CD4-positive, alpha-beta memory T cell (primary cell): ENCODE results near the gene NUF2. TPM values are rescaled to one million over a fixed set of nuclear protein-coding genes. Genes with fewer than 3 reads are reported as not detected.
"Not testable (repeated sequence)": the region's sequence is repeated elsewhere in the genome, so short reads cannot be mapped to it uniquely, and the experiment has no call there.

Experiments
- CTCF ChIA-PET: fragments of 350-600 bp; sonication (Branson Sonifier 250); formaldehyde crosslinking; loops from one replicate; lab custom pipeline; 2021; ENCODE audit warnings: inconsistent platforms; ENCODE audit not compliant: partially characterized antibody; lab: Charles Lee
- POLR2A ChIA-PET: fragments of 350-600 bp; sonication (Branson Sonifier 250); formaldehyde crosslinking; loops from one replicate; lab custom pipeline; 2021; ENCODE audit not compliant: partially characterized antibody; lab: Charles Lee
- DNase-seq, 5 donors: peaks; one replicate each; pipeline versions ENCODE4 v3.0.0 to v3.0.0-alpha.2; 2020 to 2022; ENCODE audit warnings: mixed read lengths in 1 of 5
- H3K27ac ChIP-seq: one replicate; pipeline ENCODE4 v1.7.0; 2013; ENCODE audit warnings: low read depth, low read length
- H3K27me3 ChIP-seq: 2 replicates; pipeline ENCODE4 v1.7.0; 2013; ENCODE audit warnings: mild to moderate bottlenecking, low read length, moderate library complexity; ENCODE audit not compliant: insufficient read depth
- H3K36me3 ChIP-seq: 2 replicates; pipeline ENCODE4 v1.7.0; 2013; ENCODE audit warnings: mild to moderate bottlenecking, low read length, moderate library complexity; ENCODE audit not compliant: insufficient read depth
- H3K4me1 ChIP-seq: 2 replicates; pipeline ENCODE4 v1.7.0; 2013; ENCODE audit warnings: mild to moderate bottlenecking, low read length, moderate library complexity; ENCODE audit not compliant: insufficient read depth
- H3K4me3 ChIP-seq, 2 donors: one replicate each; pipeline ENCODE4 v1.7.0; 2013; ENCODE audit warnings: low read length in 2 of 2, mild to moderate bottlenecking in 1 of 2
- H3K9me3 ChIP-seq, 2 donors: one replicate each; pipeline ENCODE4 v1.7.0; 2013; ENCODE audit warnings: low read length in 2 of 2, control low read depth in 1 of 2; ENCODE audit not compliant: control insufficient read depth in 1 of 2
- H3K27ac Mint-ChIP-seq, 7 donors: one replicate each; pipeline ENCODE4 v1.8.0; 2020 to 2021; ENCODE audit warnings: mixed read lengths in 7 of 7, mild to moderate bottlenecking in 6 of 7, inconsistent platforms in 3 of 7, moderate library complexity in 3 of 7
- H3K27me3 Mint-ChIP-seq, 2 donors: one replicate each; pipeline ENCODE4 v1.8.0; 2020 to 2021; ENCODE audit warnings: mixed read lengths in 2 of 2
- H3K36me3 Mint-ChIP-seq, 2 donors: one replicate each; pipeline ENCODE4 v1.8.0; 2020 to 2021; ENCODE audit warnings: mixed read lengths in 2 of 2, inconsistent platforms in 1 of 2, mild to moderate bottlenecking in 1 of 2
- H3K4me1 Mint-ChIP-seq, 4 donors: one replicate each; pipeline ENCODE4 v1.8.0; 2020 to 2021; ENCODE audit warnings: mixed read lengths in 4 of 4, mild to moderate bottlenecking in 1 of 4
- H3K4me3 Mint-ChIP-seq, 8 donors: one replicate each; pipeline ENCODE4 v1.8.0; 2020 to 2021; ENCODE audit warnings: mixed read lengths in 8 of 8, mild to moderate bottlenecking in 7 of 8, moderate library complexity in 6 of 8, inconsistent platforms in 3 of 8
- H3K9me3 Mint-ChIP-seq, 8 donors: one replicate each; pipeline ENCODE4 v1.8.0; 2020 to 2021; ENCODE audit warnings: mixed read lengths in 8 of 8, mild to moderate bottlenecking in 5 of 8, inconsistent platforms in 3 of 8, moderate library complexity in 1 of 8
- intact Hi-C: fragments of 100-400 bp; cut with micrococcal nuclease; formaldehyde crosslinking; loops from one replicate; pipeline ENCODE4 v1.15.1; 2023
- polyA plus RNA-seq, 2 donors: library from polyadenylated mRNA; unstranded; fragments of 300-500 nt; fragmentation: Illumina TruSeq; gene quantifications; one replicate each; pipeline ENCODE4 v1.2.3, GENCODE V29; 2021
- total RNA-seq, 2 experiments: library from RNA; stranded (reverse); gene quantifications; one replicate each; pipeline ENCODE4 v1.2.3, GENCODE V29; 2021

Gene NUF2
- total and polyA plus RNA-seq, 4 experiments from 2014 or later = 0.67 to 1.8 (median 1.4) TPM

GRCh38 chr1:163358172-163358571, 36.4 kb downstream of the NUF2 start:
- intact Hi-C loops, H3K4me3 Mint-ChIP-seq, H3K9me3 Mint-ChIP-seq, H3K4me1 ChIP-seq, H3K36me3 ChIP-seq, H3K27me3 ChIP-seq, DNase-seq, H3K4me3 ChIP-seq, POLR2A ChIA-PET, H3K27ac ChIP-seq, H3K36me3 Mint-ChIP-seq, H3K27ac Mint-ChIP-seq, H3K27me3 Mint-ChIP-seq, H3K9me3 ChIP-seq: not testable (repeated sequence)
- peaks cover 5 to 10% (median 6%) of the 10 kb centered on the region in 4 donors for H3K4me1 Mint-ChIP-seq
- CTCF ChIA-PET = interaction anchor here (0.9 to 1.5 kb wide), 3 partner anchors 11 to 43 kb away, joined by 3 to 4 read pairs (median 4); no protein-coding TSS in a partner anchor

DNA sequence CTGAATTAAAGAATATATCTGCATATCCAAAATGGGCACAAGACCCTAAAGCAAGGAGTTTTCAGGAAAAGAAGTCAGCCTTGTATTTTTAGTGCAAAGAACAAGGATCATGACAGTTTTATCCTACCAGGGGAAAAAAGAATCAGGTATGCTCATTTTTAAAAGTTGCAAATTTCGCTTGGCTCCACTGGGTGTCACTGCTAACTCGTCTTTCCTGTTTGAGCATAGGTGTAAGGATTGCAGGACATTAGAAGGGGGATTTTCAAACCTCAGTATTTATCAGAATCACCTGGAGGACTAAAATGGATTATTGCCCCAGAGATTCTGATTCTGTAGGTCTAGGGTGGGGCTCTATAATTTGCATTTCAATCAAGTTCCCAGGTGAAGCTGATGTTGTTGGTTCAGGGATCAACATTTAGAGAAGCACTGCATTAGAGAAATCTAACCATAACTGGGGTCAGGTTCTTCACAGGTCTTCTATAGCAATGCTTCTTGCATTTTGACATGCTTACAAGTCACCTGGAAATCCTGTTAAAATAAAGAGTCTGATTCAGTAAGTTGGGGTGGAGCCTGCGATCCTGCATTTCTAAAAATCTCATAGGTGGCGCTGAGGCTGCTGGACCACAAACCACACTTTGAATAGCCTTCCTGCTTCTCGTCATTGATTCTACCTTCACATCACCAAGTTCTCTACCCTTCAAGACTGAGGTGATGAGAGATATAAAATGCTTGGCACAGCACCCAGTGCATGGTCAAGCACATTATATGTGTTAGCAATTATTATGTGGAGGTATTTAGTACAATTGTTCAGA, 39.6 kb downstream of the NUF2 start:
- Histone ChIP-seq H3K27ac (no peak overlapping the region), H3K27me3 (no peaks in the 10 kb centered on the region), H3K9me3 (no peaks in the 10 kb centered on the region), H3K4me3 (no peak overlapping the region), H3K36me3 (no peaks in the 10 kb centered on the region), H3K4me1 (peaks cover 4% of the 10 kb centered on the region)
- H3K4me1 Mint-ChIP-seq = peaks cover 5 to 10% (median 6%) of the 10 kb centered on the region in 4 donors
- DNase-seq = no peak
- H3K9me3 Mint-ChIP-seq = peaks cover 0 to 2% (median 0%) of the 10 kb centered on the region in 8 donors
- ChIA-PET CTCF (interaction anchor here (1.6 kb wide), 1 partner anchor 13 kb away, joined by 3 read pairs; no protein-coding TSS in a partner anchor), POLR2A (no interaction called here)
- peaks cover 5% of the 10 kb centered on the region in 2 donors for H3K27me3 Mint-ChIP-seq
- H3K36me3 Mint-ChIP-seq = no peaks in the 10 kb centered on the region
- intact Hi-C loops = no loop called here
- peak overlapping the region in 1 of 7 donors; percentile 31 for H3K27ac Mint-ChIP-seq
- H3K4me3 Mint-ChIP-seq = peak overlapping the region in 1 of 8 donors; percentile 49

DNA sequence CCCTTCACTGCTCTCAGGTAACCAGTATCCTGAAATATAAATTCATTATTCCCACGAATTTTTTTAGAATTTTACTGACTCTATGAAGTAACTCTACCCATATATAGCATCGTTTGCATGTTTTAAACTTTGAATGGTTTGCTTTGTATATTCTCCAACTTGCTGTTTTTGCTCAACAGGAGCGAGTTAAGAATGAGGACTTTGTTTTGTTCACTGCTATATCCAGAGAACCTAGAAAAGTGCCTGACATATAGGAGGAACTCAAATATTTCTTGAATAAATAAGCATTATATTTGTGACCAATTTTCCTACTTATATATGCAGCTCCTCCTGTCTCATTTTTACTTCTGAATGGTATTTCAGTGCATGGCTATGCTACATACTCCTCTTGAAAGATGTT, 43.4 kb downstream of the NUF2 start:
- POLR2A ChIA-PET = no interaction called here

GRCh38 chr1:163366555-163366954, 44.8 kb downstream of the NUF2 start:
- Histone ChIP-seq H3K27ac (no peak overlapping the region), H3K27me3 (no peaks in the 10 kb centered on the region), H3K4me3 (no peak overlapping the region), H3K36me3 (no peaks in the 10 kb centered on the region), H3K4me1 (no peaks in the 10 kb centered on the region), H3K9me3 (no peaks in the 10 kb centered on the region)
- no peaks in the 10 kb centered on the region for H3K36me3 Mint-ChIP-seq
- POLR2A ChIA-PET = no interaction called here
- CTCF ChIA-PET = no interaction called here
- no peak for DNase-seq
- peaks cover 2 to 4% (median 3%) of the 10 kb centered on the region in 4 donors for H3K4me1 Mint-ChIP-seq
- peaks cover 0 to 2% (median 0%) of the 10 kb centered on the region in 8 donors for H3K9me3 Mint-ChIP-seq
- H3K27me3 Mint-ChIP-seq = peaks cover 0 to 5% of the 10 kb centered on the region in 2 donors
- no peak overlapping the region for H3K27ac Mint-ChIP-seq
- no peak overlapping the region for H3K4me3 Mint-ChIP-seq
- intact Hi-C loops = no loop called here

More for the DNA sequence above, 43.4 kb downstream of the NUF2 start:
- Histone ChIP-seq H3K36me3 (no peaks in the 10 kb centered on the region), H3K27me3 (no peaks in the 10 kb centered on the region), H3K27ac (no peak overlapping the region), H3K4me1 (peaks cover 4% of the 10 kb centered on the region), H3K4me3 (no peak overlapping the region), H3K9me3 (no peaks in the 10 kb centered on the region)
- Mint-ChIP-seq H3K4me1 (peaks cover 5 to 10% (median 6%) of the 10 kb centered on the region in 4 donors), H3K4me3 (no peak overlapping the region), H3K9me3 (peaks cover 0 to 2% (median 0%) of the 10 kb centered on the region in 8 donors), H3K27ac (no peak overlapping the region), H3K27me3 (peaks cover 2 to 5% of the 10 kb centered on the region in 2 donors), H3K36me3 (no peaks in the 10 kb centered on the region)
- no peak for DNase-seq
- CTCF ChIA-PET = no interaction called here
- intact Hi-C loops = no loop called here

GRCh38 chr1:163367721-163368120, 46.0 kb downstream of the NUF2 start:
- Mint-ChIP-seq H3K27ac (no peak overlapping the region), H3K36me3 (no peaks in the 10 kb centered on the region), H3K4me1 (no peaks in the 10 kb centered on the region), H3K4me3 (no peak overlapping the region), H3K9me3 (peaks cover 0 to 2% (median 0%) of the 10 kb centered on the region in 8 donors), H3K27me3 (peaks cover 2 to 5% of the 10 kb centered on the region in 2 donors)
- intact Hi-C loops = no loop called here
- Histone ChIP-seq H3K4me3 (no peak overlapping the region), H3K36me3 (no peaks in the 10 kb centered on the region), H3K4me1 (no peaks in the 10 kb centered on the region), H3K27ac (no peak overlapping the region), H3K9me3 (no peaks in the 10 kb centered on the region), H3K27me3 (no peaks in the 10 kb centered on the region)
- ChIA-PET POLR2A (no interaction called here), CTCF (no interaction called here)
- no peak for DNase-seq

- no peaks in the 10 kb centered on the region for H3K36me3 Mint-ChIP-seq
- H3K27ac Mint-ChIP-seq = no peak overlapping the region
- Histone ChIP-seq H3K4me1 (no peaks in the 10 kb centered on the region), H3K27me3 (peaks cover 3% of the 10 kb centered on the region), H3K27ac (no peak overlapping the region), H3K4me3 (no peak overlapping the region), H3K36me3 (no peaks in the 10 kb centered on the region), H3K9me3 (no peaks in the 10 kb centered on the region)
- ChIA-PET POLR2A (no interaction called here), CTCF (no interaction called here)
- H3K4me1 Mint-ChIP-seq = peaks cover 0 to 3% (median 0%) of the 10 kb centered on the region in 4 donors
- intact Hi-C loops = no loop called here
- DNase-seq = no peak
- H3K4me3 Mint-ChIP-seq = no peak overlapping the region
- H3K27me3 Mint-ChIP-seq = peaks cover 4 to 9% of the 10 kb centered on the region in 2 donors
- peaks cover 0 to 4% (median 0%) of the 10 kb centered on the region in 8 donors for H3K9me3 Mint-ChIP-seq
Observed at GRCh38 chr1:163372576-163372975, 50.8 kb downstream of the NUF2 start.

- CTCF ChIA-PET = no interaction called here
- Histone ChIP-seq H3K4me1 (no peaks in the 10 kb centered on the region), H3K4me3 (no peak overlapping the region), H3K36me3 (no peaks in the 10 kb centered on the region), H3K27me3 (peaks cover 3% of the 10 kb centered on the region), H3K9me3 (no peaks in the 10 kb centered on the region), H3K27ac (no peak overlapping the region)
- H3K36me3 Mint-ChIP-seq = no peaks in the 10 kb centered on the region
- peaks cover 0 to 3% (median 0%) of the 10 kb centered on the region in 4 donors for H3K4me1 Mint-ChIP-seq
- peaks cover 0 to 4% (median 0%) of the 10 kb centered on the region in 8 donors for H3K9me3 Mint-ChIP-seq
- H3K27me3 Mint-ChIP-seq = peaks cover 9 to 14% of the 10 kb centered on the region in 2 donors
- no peak for DNase-seq
- POLR2A ChIA-PET = no interaction called here
- H3K27ac Mint-ChIP-seq = no peak overlapping the region
- H3K4me3 Mint-ChIP-seq = no peak overlapping the region
- intact Hi-C loops = no loop called here
Observed at GRCh38 chr1:163378554-163378953, 56.8 kb downstream of the NUF2 start.
